22Rv1 (cell line): ENCODE measurements around the gene PUS3.
"Not testable (repeated sequence)": the region's sequence is repeated elsewhere in the genome, so short reads cannot be mapped to it uniquely, and the experiment has no call there.

Experiments
- H3K27ac ChIP-seq: fragments of 450-650 bp; 2 replicates; pipeline ENCODE4 v1.5.1; 2017
- ZFX ChIP-seq: fragments of 450-650 bp; IDR thresholded peaks from 2 replicates; pipeline ENCODE4 v1.6.1; 2017; ENCODE audit warnings: antibody characterized with exemption, borderline replicate concordance
- TF ChIP-seq, protein P1 (sequence below): fragments of 450-650 bp; IDR thresholded peaks from 2 replicates; pipeline ENCODE4 v1.5.1; 2017; ENCODE audit warnings: mild to moderate bottlenecking

Gene PUS3

GRCh38 chr11:125874556-125875124 is 28.4 kb downstream of the PUS3 start:
- TF ChIP-seq ZFX = no peak
- TF ChIP-seq, protein P1, sequence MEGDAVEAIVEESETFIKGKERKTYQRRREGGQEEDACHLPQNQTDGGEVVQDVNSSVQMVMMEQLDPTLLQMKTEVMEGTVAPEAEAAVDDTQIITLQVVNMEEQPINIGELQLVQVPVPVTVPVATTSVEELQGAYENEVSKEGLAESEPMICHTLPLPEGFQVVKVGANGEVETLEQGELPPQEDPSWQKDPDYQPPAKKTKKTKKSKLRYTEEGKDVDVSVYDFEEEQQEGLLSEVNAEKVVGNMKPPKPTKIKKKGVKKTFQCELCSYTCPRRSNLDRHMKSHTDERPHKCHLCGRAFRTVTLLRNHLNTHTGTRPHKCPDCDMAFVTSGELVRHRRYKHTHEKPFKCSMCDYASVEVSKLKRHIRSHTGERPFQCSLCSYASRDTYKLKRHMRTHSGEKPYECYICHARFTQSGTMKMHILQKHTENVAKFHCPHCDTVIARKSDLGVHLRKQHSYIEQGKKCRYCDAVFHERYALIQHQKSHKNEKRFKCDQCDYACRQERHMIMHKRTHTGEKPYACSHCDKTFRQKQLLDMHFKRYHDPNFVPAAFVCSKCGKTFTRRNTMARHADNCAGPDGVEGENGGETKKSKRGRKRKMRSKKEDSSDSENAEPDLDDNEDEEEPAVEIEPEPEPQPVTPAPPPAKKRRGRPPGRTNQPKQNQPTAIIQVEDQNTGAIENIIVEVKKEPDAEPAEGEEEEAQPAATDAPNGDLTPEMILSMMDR = peak; percentile 81
- peak overlapping the region; percentile 90 for H3K27ac ChIP-seq

- TF ChIP-seq, protein P1 = no peak
- TF ChIP-seq ZFX = no peak
- H3K27ac ChIP-seq = peak overlapping the region; percentile 90
Observed at GRCh38 chr11:125873881-125874555, 29.0 kb downstream of the PUS3 start.

GRCh38 chr11:125872138-125872491 is 30.9 kb downstream of the PUS3 start:
- TF ChIP-seq, protein P1 = no peak
- no peak for TF ChIP-seq ZFX
- H3K27ac ChIP-seq = no peak overlapping the region

DNA sequence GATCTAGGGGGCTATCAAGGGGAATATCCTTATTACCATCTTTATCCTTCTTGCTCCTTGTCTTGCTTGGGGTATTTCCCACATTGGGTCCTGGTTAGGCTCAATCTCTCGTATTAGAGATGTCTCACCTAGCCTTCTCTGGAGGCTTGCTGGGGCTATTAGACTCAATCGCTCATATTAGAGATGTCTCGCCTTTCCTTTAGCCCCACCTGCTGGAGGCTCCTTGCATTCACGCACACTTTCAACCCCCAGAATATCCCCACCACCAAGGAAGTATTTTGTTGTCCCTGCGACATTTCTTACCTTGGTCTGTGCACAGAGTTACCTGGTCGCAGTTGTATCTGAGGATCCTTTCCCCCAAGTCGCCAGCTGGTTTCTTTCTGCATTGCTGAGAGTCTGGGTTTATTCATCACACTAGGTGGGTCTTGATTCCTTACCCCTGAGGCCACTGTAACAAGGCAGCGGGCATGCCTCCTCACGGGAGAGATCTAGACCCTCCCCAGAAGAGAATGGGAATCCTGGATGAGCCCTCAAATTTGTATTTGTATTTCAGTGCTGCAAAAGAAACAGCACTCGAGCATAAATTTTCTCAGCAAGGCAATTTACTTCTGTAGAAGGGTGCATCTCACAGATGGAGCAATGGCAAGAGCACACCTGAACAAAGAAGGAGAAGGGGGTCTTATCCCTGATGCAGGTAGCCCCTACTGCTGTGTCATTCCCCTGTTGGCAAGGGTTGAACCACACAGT is 31.4 kb downstream of the PUS3 start:
- TF ChIP-seq ZFX = no peak
- TF ChIP-seq, protein P1 = peak; percentile 68
- H3K27ac ChIP-seq = no peak overlapping the region

DNA sequence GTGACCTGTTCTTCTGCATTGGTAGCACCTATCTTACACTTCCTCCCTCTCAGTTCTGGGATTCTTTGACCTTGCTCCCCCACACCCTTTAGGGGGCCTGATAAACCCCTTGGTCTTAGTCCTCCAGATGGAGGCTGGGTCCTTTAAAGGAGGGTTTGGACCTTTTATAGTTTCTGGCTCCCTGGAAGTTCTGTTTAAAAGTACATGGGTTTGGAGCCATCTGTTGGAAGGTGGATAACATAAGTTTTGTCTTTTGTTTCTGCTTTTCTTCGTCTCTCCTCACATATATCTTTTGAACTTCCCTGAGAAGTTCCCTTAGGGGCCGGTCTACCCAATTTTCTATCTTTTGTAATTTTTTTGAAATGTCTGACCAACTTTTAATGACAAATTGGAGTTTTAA is 33.5 kb downstream of the PUS3 start:
- TF ChIP-seq, protein P1 = no peak
- no peak for TF ChIP-seq ZFX
- no peak overlapping the region for H3K27ac ChIP-seq

DNA sequence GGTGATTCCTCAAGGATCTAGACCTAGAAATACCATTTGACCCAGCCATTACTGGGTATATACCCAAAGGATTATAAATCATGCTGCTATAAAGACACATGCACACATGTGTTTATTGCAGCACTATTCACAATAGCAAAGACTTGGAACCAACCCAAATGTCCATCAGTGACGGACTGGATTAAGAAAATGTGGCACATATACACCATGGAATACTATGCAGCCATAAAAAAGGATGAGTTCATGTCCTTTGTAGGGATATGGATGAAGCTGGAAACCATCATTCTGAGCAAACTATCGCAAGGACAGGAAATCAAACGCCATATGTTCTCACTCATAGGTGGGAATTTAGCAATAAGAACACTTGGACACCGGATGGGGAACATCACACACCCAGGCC is 37.7 kb downstream of the PUS3 start:
- not testable (repeated sequence) for H3K27ac ChIP-seq

- not testable (repeated sequence) for H3K27ac ChIP-seq
Observed at GRCh38 chr11:125862786-125863185, 40.2 kb downstream of the PUS3 start.

DNA sequence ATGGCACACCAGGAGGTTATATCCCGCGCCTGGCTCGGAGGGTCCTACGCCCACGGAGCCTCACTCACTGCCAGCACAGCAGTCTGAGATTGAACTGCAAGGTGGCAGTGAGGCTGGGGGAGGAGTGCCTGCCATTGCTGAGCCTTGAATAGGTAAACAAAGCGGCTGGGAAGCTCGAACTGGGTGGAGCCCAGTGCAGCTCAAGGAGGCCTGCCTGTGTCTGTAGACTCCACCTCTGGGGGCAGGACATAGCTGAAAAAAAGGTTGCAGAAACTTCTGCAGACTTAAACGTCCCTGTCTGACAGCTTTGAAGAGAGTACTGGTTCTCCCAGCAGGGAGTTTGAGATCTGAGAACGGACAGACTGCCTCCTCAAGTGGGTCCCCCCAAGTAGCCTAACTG is 45.3 kb downstream of the PUS3 start:
- H3K27ac ChIP-seq = peak overlapping the region; percentile 44; the same call in 1 of the 2 replicates

DNA sequence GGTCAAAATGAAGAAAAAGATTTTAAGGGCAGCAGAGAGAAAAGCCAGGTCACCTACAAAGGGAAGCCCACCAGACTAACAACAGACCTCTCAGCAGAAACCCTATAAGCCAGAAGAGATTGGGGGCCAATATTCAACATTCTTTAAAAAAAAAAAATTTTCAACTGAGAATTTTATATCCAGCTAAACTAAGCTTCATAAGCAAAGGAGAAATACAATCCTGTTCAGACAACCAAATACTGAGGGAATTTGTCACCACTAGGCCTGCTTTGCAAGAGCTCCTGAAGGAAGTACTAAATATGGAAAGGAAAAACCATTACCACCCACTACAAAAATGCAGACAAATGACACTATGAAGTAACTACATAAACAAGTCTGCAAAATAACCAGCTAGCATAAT is 56.8 kb downstream of the PUS3 start:
- TF ChIP-seq ZFX = no peak
- TF ChIP-seq, protein P1 = no peak

More for the DNA sequence above, 56.8 kb downstream of the PUS3 start:
- no peak overlapping the region for H3K27ac ChIP-seq
